NCI-H1417 (cell line): ENCODE results near the gene DSG3.

Experiments used
- DNase-seq, 3 experiments: peaks; one replicate each; lab custom pipeline; 2025; lab: John Stamatoyannopoulos, UW

Gene DSG3

GRCh38 chr18:31430072-31430471 is 17.5 kb upstream of the DSG3 start:
- no peak for DNase-seq

GRCh38 chr18:31430554-31430953 is 17.0 kb upstream of the DSG3 start:
- DNase-seq = no peak

GRCh38 chr18:31432316-31432715 is 15.2 kb upstream of the DSG3 start:
- DNase-seq = no peak

GRCh38 chr18:31436825-31437224 is 10.7 kb upstream of the DSG3 start:
- peak in 2 of 3 experiments; percentile 5 to 36 for DNase-seq

GRCh38 chr18:31438402-31438801 is 9.1 kb upstream of the DSG3 start:
- no peak for DNase-seq

- no peak for DNase-seq
Measured at GRCh38 chr18:31439807-31440325, 7.7 kb upstream of the DSG3 start.

- DNase-seq = no peak
Measured at GRCh38 chr18:31440787-31441186, 6.8 kb upstream of the DSG3 start.

GRCh38 chr18:31441493-31441892 is 6.0 kb upstream of the DSG3 start:
- no peak for DNase-seq

- DNase-seq = no peak
Measured at GRCh38 chr18:31444142-31444541, 3.4 kb upstream of the DSG3 start.

- DNase-seq = no peak
Measured at GRCh38 chr18:31445908-31446307, 1.6 kb upstream of the DSG3 start.

- no peak for DNase-seq
Measured at GRCh38 chr18:31446854-31447253, 687 bp upstream of the DSG3 start.

- no peak for DNase-seq
Measured at GRCh38 chr18:31450409-31450808, 2.9 kb downstream of the DSG3 start.

- no peak for DNase-seq
Measured at GRCh38 chr18:31451625-31452024, 4.1 kb downstream of the DSG3 start.

GRCh38 chr18:31454066-31454708 is 6.6 kb downstream of the DSG3 start:
- no peak for DNase-seq

GRCh38 chr18:31469629-31470028 is 22.1 kb downstream of the DSG3 start:
- DNase-seq = no peak

GRCh38 chr18:31478688-31479087 is 31.1 kb downstream of the DSG3 start:
- DNase-seq = no peak

GRCh38 chr18:31482051-31482450 is 34.5 kb downstream of the DSG3 start:
- DNase-seq = no peak

- DNase-seq = no peak
Measured at GRCh38 chr18:31483396-31483795, 35.9 kb downstream of the DSG3 start.

GRCh38 chr18:31484461-31484860 is 36.9 kb downstream of the DSG3 start:
- DNase-seq = no peak

GRCh38 chr18:31486165-31486564 is 38.6 kb downstream of the DSG3 start:
- no peak for DNase-seq

- no peak for DNase-seq
Measured at GRCh38 chr18:31487246-31488015, 39.9 kb downstream of the DSG3 start.

- DNase-seq = no peak
Measured at GRCh38 chr18:31489311-31489710, 41.8 kb downstream of the DSG3 start.

- no peak for DNase-seq
Measured at GRCh38 chr18:31490387-31490786, 42.8 kb downstream of the DSG3 start.

- DNase-seq = no peak
Measured at GRCh38 chr18:31490833-31491232, 43.3 kb downstream of the DSG3 start.
